GM18909 (cell line): ENCODE results near the gene NUP214.
"Not testable (repeated sequence)": the region's sequence is repeated elsewhere in the genome, so short reads cannot be mapped to it uniquely, and the experiment has no call there.

ENCODE experiments used
- ATAC-seq: cut with Tn5 transposase; IDR thresholded peaks from one replicate; pipeline ENCODE4 v1.9.1; 2021; ENCODE audit warnings: mild to moderate bottlenecking; ENCODE audit not compliant: unreplicated experiment, poor library complexity

NUP214 gene

GRCh38 chr9:131254626-131255025, 129.2 kb downstream of the NUP214 start:
- ATAC-seq = no peak

- ATAC-seq = no peak
Measured at GRCh38 chr9:131255676-131256197, 130.4 kb downstream of the NUP214 start.

- no peak for ATAC-seq
Measured at GRCh38 chr9:131257266-131258025, 132.1 kb downstream of the NUP214 start.

GRCh38 chr9:131258186-131258585, 132.8 kb downstream of the NUP214 start:
- no peak for ATAC-seq

GRCh38 chr9:131258698-131259431, 133.5 kb downstream of the NUP214 start:
- no peak for ATAC-seq

GRCh38 chr9:131259432-131259898, 134.1 kb downstream of the NUP214 start:
- ATAC-seq = no peak

GRCh38 chr9:131259916-131260597, 134.7 kb downstream of the NUP214 start:
- ATAC-seq = no peak

- no peak for ATAC-seq
Measured at GRCh38 chr9:131260751-131261452, 135.5 kb downstream of the NUP214 start.

GRCh38 chr9:131262327-131263032, 137.1 kb downstream of the NUP214 start:
- peak; percentile 51 for ATAC-seq

- not testable (repeated sequence) for ATAC-seq
Measured at GRCh38 chr9:131263033-131263343, 137.6 kb downstream of the NUP214 start.

GRCh38 chr9:131263701-131264100, 138.3 kb downstream of the NUP214 start:
- ATAC-seq = no peak

GRCh38 chr9:131264231-131264630, 138.8 kb downstream of the NUP214 start:
- no peak for ATAC-seq

- no peak for ATAC-seq
Measured at GRCh38 chr9:131266266-131267229, 141.2 kb downstream of the NUP214 start.

- no peak for ATAC-seq
Measured at GRCh38 chr9:131270171-131271015, 145.0 kb downstream of the NUP214 start.

GRCh38 chr9:131271016-131271273, 145.6 kb downstream of the NUP214 start:
- ATAC-seq = not testable (repeated sequence)

GRCh38 chr9:131271506-131271931, 146.1 kb downstream of the NUP214 start:
- no peak for ATAC-seq

GRCh38 chr9:131272212-131272611, 146.8 kb downstream of the NUP214 start:
- ATAC-seq = no peak
